GM23338 (cell line): ENCODE data around the gene TEPSIN. TPM values are rescaled to one million over a fixed set of nuclear protein-coding genes. Genes with fewer than 3 reads are reported as not detected.
A peak's percentile ranks its signal among the peaks of the same experiment; 100 is the strongest.

Experiments
- ATAC-seq: fragments of 200-7000 bp; cut with Tn5 transposase; 3 replicates; pipeline ENCODE4 v1.9.1; 2020
- DNase-seq: peaks from one replicate; pipeline ENCODE4 v3.0.0-alpha.2; 2015; ENCODE audit warnings: low spot score
- H2AFZ ChIP-seq: fragments of 200-600 bp; sonication (generic); 2 replicates; pipeline ENCODE4 v1.8.0; 2016; ENCODE audit warnings: antibody characterized with exemption, mild to moderate bottlenecking, moderate library complexity
- H3F3A ChIP-seq: fragments of 200-600 bp; sonication (generic); replicated peaks from 2 replicates; pipeline ENCODE4 v1.8.0; 2017; ENCODE audit warnings: antibody characterized with exemption, mixed run types, low read depth
- H3K27ac ChIP-seq: fragments of 200-600 bp; sonication (generic); 2 replicates; pipeline ENCODE4 v1.6.1; 2016; ENCODE audit warnings: low read depth
- H3K27me3 ChIP-seq: fragments of 200-600 bp; sonication (generic); 2 replicates; pipeline ENCODE4 v1.8.0; 2016; ENCODE audit warnings: mild to moderate bottlenecking, mixed run types, moderate library complexity; ENCODE audit not compliant: insufficient read depth
- H3K36me3 ChIP-seq: fragments of 200-600 bp; sonication (generic); 2 replicates; pipeline ENCODE4 v1.8.0; 2016; ENCODE audit warnings: mild to moderate bottlenecking; ENCODE audit not compliant: insufficient read depth
- H3K4me1 ChIP-seq: fragments of 200-600 bp; sonication (generic); 2 replicates; pipeline ENCODE4 v1.8.0; 2016; ENCODE audit warnings: mild to moderate bottlenecking, moderate library complexity; ENCODE audit not compliant: insufficient read depth
- H3K4me2 ChIP-seq: fragments of 200-600 bp; sonication (generic); 2 replicates; pipeline ENCODE4 v1.7.1; 2017; ENCODE audit warnings: mixed run types
- H3K4me3 ChIP-seq: fragments of 200-600 bp; sonication (generic); 2 replicates; pipeline ENCODE4 v1.6.1; 2016; ENCODE audit warnings: mixed run types
- H3K79me2 ChIP-seq: fragments of 200-600 bp; sonication (generic); replicated peaks from 2 replicates; pipeline ENCODE4 v1.8.0; 2017; ENCODE audit warnings: mild to moderate bottlenecking; ENCODE audit not compliant: insufficient read depth
- H3K9me2 ChIP-seq: fragments of 200-600 bp; sonication (generic); 2 replicates; pipeline ENCODE4 v1.8.0; 2017; ENCODE audit not compliant: insufficient read depth
- H4K20me1 ChIP-seq: fragments of 200-600 bp; sonication (generic); replicated peaks from 2 replicates; pipeline ENCODE4 v1.8.0; 2017; ENCODE audit warnings: mild to moderate bottlenecking; ENCODE audit not compliant: insufficient read depth
- H3K27ac Mint-ChIP-seq: 2 replicates; pipeline ENCODE4 v1.8.0; 2020; ENCODE audit warnings: inconsistent platforms, mild to moderate bottlenecking, moderate library complexity, mixed read lengths
- H3K27me3 Mint-ChIP-seq: 3 replicates; pipeline ENCODE4 v1.8.0; 2022; ENCODE audit warnings: low read depth, mild to moderate bottlenecking, moderate library complexity, mixed read lengths, inconsistent platforms; ENCODE audit not compliant: insufficient read depth, poor library complexity
- H3K36me3 Mint-ChIP-seq: 3 replicates; pipeline ENCODE4 v1.8.0; 2021; ENCODE audit warnings: low read depth, mild to moderate bottlenecking, inconsistent platforms, moderate library complexity, mixed read lengths
- H3K4me1 Mint-ChIP-seq: 3 replicates; pipeline ENCODE4 v1.8.0; 2020; ENCODE audit warnings: mild to moderate bottlenecking, inconsistent platforms, mixed read lengths
- H3K4me3 Mint-ChIP-seq: 3 replicates; pipeline ENCODE4 v1.8.0; 2021; ENCODE audit warnings: moderate library complexity, mild to moderate bottlenecking, inconsistent platforms, mixed read lengths
- H3K9me3 Mint-ChIP-seq: 3 replicates; pipeline ENCODE4 v1.8.0; 2020; ENCODE audit warnings: moderate library complexity, mild to moderate bottlenecking, inconsistent platforms, mixed read lengths
- CREB1 ChIP-seq: fragments of 250-450 bp; sonication (Bioruptor Pico); IDR thresholded peaks from 2 replicates; pipeline ENCODE4 v1.5.0; 2020; ENCODE audit warnings: low read depth, mild to moderate bottlenecking, moderate library complexity
- EZH2 ChIP-seq: fragments of 200-600 bp; sonication (generic); IDR thresholded peaks from one replicate; pipeline ENCODE4 v1.8.0; 2017; ENCODE audit warnings: antibody characterized with exemption, mild to moderate bottlenecking, low read depth; ENCODE audit not compliant: unreplicated experiment
- EZH2phosphoT487 ChIP-seq: fragments of 200-600 bp; sonication (generic); IDR thresholded peaks from one replicate; pipeline ENCODE4 v1.8.1; 2018; ENCODE audit warnings: antibody characterized with exemption; ENCODE audit not compliant: unreplicated experiment
- STAT1 ChIP-seq: IDR thresholded peaks from one replicate; pipeline ENCODE4 v1.6.1; 2016; ENCODE audit warnings: antibody characterized with exemption; ENCODE audit not compliant: unreplicated experiment
- ZNF114 ChIP-seq: fragments of 250-450 bp; sonication (Bioruptor Pico); IDR thresholded peaks from 2 replicates; pipeline ENCODE4 v1.5.0; 2020; ENCODE audit warnings: mild to moderate bottlenecking, moderate library complexity
- polyA plus RNA-seq: library from polyadenylated mRNA; unstranded; fragments of >200 nt; fragmentation: Nextera tagmentation; extraction: Ambion mirVana; gene quantifications from 2 replicates; pipeline ENCODE4 v1.2.1, GENCODE V29; 2016
- total RNA-seq: library from RNA; depleted of rRNA; stranded (reverse); fragments of >200 nt; shearing (Covaris generic); gene quantifications from 2 replicates; pipeline ENCODE4 v1.2.3, GENCODE V29; 2014
- TF ChIP-seq, protein P1 (sequence below), 2 experiments: fragments of 200-600 bp in 1 of 2; sonication (generic) in 1 of 2; conservative IDR thresholded peaks; 2 replicates each; pipeline versions ENCODE4 v1.5.1 to v1.6.1; 2016 to 2017; ENCODE audit warnings: antibody characterized with exemption in 2 of 2, low read depth in 2 of 2, mild to moderate bottlenecking in 2 of 2, moderate library complexity in 1 of 2
- TF ChIP-seq, protein P2 (sequence below): fragments of 250-450 bp; sonication (Bioruptor Pico); IDR thresholded peaks from 2 replicates; pipeline ENCODE4 v1.5.0; 2020; ENCODE audit warnings: mild to moderate bottlenecking, moderate library complexity

Gene TEPSIN
- total and polyA plus RNA-seq, 2 experiments from 2014 or later, result 4.4 to 25.3 TPM

DNA sequence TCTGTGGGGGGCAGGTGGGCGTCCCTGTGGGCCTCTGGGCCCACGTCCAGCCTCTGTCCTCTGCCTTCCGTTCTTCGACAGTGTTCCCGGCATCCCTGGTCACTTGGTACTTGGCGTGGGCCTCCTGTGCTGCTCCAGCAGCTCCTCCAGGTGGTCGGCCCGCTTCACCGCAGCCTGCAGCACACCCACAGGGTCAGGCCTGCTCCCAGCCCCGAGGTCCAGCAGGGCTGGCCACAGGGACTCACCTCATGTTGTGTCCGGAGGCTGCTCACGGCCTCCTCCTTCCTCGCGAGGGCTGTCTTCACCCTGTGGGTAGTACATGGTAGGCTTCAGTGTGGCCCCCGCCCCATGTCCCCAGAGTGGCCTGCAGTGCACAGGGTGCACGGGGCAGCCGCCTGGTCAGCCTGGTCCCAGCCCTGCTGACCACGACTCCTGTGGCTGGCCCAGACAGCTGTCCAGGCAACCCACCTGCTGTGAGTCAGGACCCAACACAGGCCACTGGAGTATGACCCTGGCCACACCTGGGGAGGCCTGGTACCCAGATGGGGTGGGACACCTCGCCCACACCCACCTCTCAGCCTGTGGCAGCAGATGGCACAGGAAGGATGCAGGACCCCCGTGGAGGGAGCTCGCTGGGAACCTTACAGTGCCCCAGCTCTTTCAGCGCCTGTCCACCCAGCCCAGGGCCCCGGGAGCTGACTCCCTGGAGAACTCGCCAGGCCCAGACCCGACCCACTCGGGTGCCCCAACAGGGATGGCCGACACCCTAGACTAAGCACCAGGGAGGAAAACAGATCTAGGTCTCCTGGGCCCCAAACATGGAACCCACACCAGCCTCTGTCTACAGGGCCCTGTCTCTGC, 49.0 kb downstream of the TEPSIN start:
- peak; percentile 41 for ATAC-seq
- DNase-seq, result peak; percentile 49
- H3K4me3 ChIP-seq, result no peak overlapping the region
- Mint-ChIP-seq H3K27me3 (peaks cover 1% of the 10 kb centered on the region), H3K36me3 (0 out of 3 replicates have a peak, but pooled peaks cover 9% of the 10 kb centered on the region), H3K4me3 (no peak overlapping the region), H3K27ac (no peak overlapping the region), H3K4me1 (no peaks in the 10 kb centered on the region; the same call in 2 of the 3 replicates), H3K9me3 (no peaks in the 10 kb centered on the region)
- H3K9me2 ChIP-seq, result no peaks in the 10 kb centered on the region
- no peaks in the 10 kb centered on the region for H3F3A ChIP-seq
- no peak overlapping the region for H3K4me2 ChIP-seq
- no peak for TF ChIP-seq CREB1
- TF ChIP-seq, protein P1, sequence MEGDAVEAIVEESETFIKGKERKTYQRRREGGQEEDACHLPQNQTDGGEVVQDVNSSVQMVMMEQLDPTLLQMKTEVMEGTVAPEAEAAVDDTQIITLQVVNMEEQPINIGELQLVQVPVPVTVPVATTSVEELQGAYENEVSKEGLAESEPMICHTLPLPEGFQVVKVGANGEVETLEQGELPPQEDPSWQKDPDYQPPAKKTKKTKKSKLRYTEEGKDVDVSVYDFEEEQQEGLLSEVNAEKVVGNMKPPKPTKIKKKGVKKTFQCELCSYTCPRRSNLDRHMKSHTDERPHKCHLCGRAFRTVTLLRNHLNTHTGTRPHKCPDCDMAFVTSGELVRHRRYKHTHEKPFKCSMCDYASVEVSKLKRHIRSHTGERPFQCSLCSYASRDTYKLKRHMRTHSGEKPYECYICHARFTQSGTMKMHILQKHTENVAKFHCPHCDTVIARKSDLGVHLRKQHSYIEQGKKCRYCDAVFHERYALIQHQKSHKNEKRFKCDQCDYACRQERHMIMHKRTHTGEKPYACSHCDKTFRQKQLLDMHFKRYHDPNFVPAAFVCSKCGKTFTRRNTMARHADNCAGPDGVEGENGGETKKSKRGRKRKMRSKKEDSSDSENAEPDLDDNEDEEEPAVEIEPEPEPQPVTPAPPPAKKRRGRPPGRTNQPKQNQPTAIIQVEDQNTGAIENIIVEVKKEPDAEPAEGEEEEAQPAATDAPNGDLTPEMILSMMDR (conservative IDR thresholded peaks at IDR 0.05; ENCODE audit: low read depth in 2 of 2), result peak; percentile 26 to 69
- no peaks in the 10 kb centered on the region for H4K20me1 ChIP-seq
- no peaks in the 10 kb centered on the region for H3K27me3 ChIP-seq
- no peaks in the 10 kb centered on the region for H3K36me3 ChIP-seq
- no peak overlapping the region for H2AFZ ChIP-seq
- H3K4me1 ChIP-seq, result no peaks in the 10 kb centered on the region
- no peaks in the 10 kb centered on the region for H3K79me2 ChIP-seq
- H3K27ac ChIP-seq, result no peak overlapping the region

DNA sequence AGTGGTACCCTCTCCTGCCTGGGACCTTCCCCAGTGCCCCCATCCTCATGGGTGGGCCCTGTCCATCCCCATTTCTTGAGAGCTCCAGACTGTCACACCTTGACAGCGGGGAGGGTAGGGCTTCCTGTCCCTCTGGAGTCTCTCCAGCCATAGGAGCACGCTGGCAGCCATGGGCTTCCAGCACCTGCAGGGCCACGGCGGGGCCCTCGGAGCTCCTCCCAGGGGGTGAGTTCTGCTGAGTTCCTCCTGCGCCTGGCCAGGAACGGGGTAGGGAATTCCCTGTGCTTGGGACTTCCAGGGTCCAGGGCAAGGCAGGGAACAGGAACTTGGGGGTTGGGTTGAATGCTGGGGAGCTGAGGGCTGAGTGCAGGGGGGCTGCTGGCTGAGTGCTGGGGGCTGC, 49.8 kb downstream of the TEPSIN start:
- no peak for DNase-seq
- Histone ChIP-seq H3F3A (no peaks in the 10 kb centered on the region), H3K9me2 (no peaks in the 10 kb centered on the region), H2AFZ (no peak overlapping the region), H3K79me2 (no peaks in the 10 kb centered on the region), H3K4me1 (no peaks in the 10 kb centered on the region), H3K36me3 (no peaks in the 10 kb centered on the region), H4K20me1 (no peaks in the 10 kb centered on the region), H3K4me2 (no peak overlapping the region), H3K4me3 (no peak overlapping the region), H3K27ac (no peak overlapping the region), H3K27me3 (no peaks in the 10 kb centered on the region)
- Mint-ChIP-seq H3K4me1 (no peaks in the 10 kb centered on the region; the same call in 2 of the 3 replicates), H3K27ac (no peak overlapping the region), H3K27me3 (peaks cover 7% of the 10 kb centered on the region), H3K4me3 (no peak overlapping the region), H3K9me3 (no peaks in the 10 kb centered on the region; the same call in 2 of the 3 replicates), H3K36me3 (0 out of 3 replicates have a peak, but pooled peaks cover 4% of the 10 kb centered on the region)
- no peak for ATAC-seq
- no peak for TF ChIP-seq EZH2phosphoT487
- no peak for TF ChIP-seq EZH2
- no peak for TF ChIP-seq STAT1
- TF ChIP-seq, protein P2, sequence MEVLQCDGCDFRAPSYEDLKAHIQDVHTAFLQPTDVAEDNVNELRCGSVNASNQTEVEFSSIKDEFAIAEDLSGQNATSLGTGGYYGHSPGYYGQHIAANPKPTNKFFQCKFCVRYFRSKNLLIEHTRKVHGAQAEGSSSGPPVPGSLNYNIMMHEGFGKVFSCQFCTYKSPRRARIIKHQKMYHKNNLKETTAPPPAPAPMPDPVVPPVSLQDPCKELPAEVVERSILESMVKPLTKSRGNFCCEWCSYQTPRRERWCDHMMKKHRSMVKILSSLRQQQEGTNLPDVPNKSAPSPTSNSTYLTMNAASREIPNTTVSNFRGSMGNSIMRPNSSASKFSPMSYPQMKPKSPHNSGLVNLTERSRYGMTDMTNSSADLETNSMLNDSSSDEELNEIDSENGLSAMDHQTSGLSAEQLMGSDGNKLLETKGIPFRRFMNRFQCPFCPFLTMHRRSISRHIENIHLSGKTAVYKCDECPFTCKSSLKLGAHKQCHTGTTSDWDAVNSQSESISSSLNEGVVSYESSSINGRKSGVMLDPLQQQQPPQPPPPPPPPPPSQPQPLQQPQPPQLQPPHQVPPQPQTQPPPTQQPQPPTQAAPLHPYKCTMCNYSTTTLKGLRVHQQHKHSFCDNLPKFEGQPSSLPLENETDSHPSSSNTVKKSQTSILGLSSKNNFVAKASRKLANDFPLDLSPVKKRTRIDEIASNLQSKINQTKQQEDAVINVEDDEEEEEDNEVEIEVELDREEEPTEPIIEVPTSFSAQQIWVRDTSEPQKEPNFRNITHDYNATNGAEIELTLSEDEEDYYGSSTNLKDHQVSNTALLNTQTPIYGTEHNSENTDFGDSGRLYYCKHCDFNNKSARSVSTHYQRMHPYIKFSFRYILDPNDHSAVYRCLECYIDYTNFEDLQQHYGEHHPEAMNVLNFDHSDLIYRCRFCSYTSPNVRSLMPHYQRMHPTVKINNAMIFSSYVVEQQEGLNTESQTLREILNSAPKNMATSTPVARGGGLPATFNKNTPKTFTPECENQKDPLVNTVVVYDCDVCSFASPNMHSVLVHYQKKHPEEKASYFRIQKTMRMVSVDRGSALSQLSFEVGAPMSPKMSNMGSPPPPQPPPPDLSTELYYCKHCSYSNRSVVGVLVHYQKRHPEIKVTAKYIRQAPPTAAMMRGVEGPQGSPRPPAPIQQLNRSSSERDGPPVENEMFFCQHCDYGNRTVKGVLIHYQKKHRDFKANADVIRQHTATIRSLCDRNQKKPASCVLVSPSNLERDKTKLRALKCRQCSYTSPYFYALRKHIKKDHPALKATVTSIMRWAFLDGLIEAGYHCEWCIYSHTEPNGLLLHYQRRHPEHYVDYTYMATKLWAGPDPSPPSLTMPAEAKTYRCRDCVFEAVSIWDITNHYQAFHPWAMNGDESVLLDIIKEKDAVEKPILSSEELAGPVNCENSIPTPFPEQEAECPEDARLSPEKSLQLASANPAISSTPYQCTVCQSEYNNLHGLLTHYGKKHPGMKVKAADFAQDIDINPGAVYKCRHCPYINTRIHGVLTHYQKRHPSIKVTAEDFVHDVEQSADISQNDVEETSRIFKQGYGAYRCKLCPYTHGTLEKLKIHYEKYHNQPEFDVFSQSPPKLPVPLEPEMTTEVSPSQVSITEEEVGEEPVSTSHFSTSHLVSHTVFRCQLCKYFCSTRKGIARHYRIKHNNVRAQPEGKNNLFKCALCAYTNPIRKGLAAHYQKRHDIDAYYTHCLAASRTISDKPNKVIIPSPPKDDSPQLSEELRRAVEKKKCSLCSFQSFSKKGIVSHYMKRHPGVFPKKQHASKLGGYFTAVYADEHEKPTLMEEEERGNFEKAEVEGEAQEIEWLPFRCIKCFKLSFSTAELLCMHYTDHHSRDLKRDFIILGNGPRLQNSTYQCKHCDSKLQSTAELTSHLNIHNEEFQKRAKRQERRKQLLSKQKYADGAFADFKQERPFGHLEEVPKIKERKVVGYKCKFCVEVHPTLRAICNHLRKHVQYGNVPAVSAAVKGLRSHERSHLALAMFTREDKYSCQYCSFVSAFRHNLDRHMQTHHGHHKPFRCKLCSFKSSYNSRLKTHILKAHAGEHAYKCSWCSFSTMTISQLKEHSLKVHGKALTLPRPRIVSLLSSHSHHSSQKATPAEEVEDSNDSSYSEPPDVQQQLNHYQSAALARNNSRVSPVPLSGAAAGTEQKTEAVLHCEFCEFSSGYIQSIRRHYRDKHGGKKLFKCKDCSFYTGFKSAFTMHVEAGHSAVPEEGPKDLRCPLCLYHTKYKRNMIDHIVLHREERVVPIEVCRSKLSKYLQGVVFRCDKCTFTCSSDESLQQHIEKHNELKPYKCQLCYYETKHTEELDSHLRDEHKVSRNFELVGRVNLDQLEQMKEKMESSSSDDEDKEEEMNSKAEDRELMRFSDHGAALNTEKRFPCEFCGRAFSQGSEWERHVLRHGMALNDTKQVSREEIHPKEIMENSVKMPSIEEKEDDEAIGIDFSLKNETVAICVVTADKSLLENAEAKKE, result no peak
- TF ChIP-seq CREB1, result no peak
- no peak for TF ChIP-seq ZNF114 (CRISPR knock-in tag)
- TF ChIP-seq, protein P1 (conservative IDR thresholded peaks at IDR 0.05; ENCODE audit: low read depth in 2 of 2), result no peak
